AG10803 (cell line): ENCODE data around the gene SVEP1.
"Not testable (repeated sequence)": the region's sequence is repeated elsewhere in the genome, so short reads cannot be mapped to it uniquely, and the experiment has no call there.

Source experiments
- DNase-seq: peaks from one replicate; pipeline ENCODE4 v3.0.0; 2010; ENCODE audit warnings: low read depth
- H3K4me3 ChIP-seq: 2 replicates; pipeline ENCODE4 v1.5.1; 2011; ENCODE audit warnings: mild to moderate bottlenecking, low read length, control low read depth
- TF ChIP-seq, protein P1 (sequence below): conservative IDR thresholded peaks from 2 replicates; pipeline ENCODE4 v1.5.1; 2011; ENCODE audit warnings: mild to moderate bottlenecking, low read length, control low read depth, inconsistent platforms

The SVEP1 gene

DNA sequence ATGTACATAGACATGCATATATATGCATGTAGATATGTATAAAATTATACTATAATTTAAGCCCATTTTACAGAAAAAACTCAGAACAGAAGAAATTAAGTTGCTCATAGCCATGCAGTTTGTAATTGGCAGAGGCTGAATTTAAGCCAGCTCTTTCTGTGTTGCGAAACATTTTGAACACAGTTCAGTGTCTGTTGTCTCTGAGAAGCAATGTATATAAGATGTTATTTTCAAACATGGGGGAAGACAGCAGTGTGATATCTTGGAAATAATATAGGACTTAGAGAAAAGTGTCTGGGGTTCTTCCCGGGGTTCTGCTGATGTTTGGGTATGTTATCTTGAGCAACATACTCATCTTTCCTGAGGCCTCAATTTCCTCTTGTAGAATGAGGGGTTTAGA lies 37.6 kb downstream of the SVEP1 start:
- TF ChIP-seq, protein P1, sequence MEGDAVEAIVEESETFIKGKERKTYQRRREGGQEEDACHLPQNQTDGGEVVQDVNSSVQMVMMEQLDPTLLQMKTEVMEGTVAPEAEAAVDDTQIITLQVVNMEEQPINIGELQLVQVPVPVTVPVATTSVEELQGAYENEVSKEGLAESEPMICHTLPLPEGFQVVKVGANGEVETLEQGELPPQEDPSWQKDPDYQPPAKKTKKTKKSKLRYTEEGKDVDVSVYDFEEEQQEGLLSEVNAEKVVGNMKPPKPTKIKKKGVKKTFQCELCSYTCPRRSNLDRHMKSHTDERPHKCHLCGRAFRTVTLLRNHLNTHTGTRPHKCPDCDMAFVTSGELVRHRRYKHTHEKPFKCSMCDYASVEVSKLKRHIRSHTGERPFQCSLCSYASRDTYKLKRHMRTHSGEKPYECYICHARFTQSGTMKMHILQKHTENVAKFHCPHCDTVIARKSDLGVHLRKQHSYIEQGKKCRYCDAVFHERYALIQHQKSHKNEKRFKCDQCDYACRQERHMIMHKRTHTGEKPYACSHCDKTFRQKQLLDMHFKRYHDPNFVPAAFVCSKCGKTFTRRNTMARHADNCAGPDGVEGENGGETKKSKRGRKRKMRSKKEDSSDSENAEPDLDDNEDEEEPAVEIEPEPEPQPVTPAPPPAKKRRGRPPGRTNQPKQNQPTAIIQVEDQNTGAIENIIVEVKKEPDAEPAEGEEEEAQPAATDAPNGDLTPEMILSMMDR, result no peak
- DNase-seq, result peak; percentile 29
- H3K4me3 ChIP-seq, result no peak overlapping the region

DNA sequence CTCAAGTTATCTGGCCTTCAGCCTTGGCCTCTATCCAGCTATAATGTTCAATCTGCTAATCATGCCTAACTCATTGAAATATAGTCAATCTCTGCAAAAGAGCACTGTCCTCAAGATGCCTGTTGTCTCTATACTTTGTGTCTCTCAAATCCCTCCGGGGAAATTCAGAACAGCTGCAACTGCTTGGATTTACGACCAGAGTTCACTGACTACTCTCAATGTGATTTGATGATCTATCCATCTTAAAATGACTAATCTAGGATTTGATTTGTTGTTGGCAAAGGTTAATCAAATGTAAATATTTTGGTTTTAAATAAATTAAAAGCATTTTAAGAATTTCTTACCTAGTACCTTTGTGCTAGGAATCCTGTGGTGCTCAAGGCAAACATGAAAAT lies 40.9 kb downstream of the SVEP1 start:
- no peak for DNase-seq
- TF ChIP-seq, protein P1, result no peak

DNA sequence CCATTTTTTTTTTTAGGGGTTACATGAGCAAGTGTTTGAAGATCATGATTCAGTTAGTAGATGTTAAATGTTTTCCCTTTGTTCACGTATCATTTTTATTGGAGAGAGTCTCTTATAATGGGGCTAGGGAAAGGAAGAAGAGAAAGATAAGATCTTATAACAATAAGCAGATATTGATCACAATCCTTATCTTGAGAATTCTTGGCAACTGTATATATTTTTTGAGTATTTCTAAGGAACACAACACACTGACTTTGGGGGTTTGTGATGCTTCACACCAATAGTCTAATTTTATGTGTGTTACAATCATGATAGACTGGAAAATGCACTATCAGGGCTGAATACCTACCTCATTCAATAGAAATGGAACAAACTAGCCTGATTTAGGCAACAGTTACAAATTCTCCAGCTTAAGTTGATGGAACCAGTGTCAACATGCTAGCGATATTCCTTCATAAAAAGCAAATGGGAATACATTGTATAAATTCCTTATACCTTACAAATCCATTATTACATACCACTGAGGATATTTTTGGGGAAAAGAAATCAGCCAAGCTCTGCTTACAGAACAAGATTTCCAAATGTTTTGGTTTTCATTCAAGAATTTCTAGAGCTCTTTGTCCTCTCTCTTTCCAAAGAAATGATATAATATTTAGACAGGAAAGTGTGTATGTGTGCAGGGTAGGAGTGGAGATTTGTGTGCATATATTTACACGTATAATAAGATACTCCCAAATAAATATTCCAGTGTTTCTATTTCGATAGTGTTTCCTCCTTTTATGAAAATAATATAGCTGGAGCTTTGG lies 41.5 kb downstream of the SVEP1 start:
- TF ChIP-seq, protein P1, result no peak
- DNase-seq, result peak; percentile 94
- H3K4me3 ChIP-seq, result no peak overlapping the region

More for the DNA sequence above, 40.9 kb downstream of the SVEP1 start:
- no peak overlapping the region for H3K4me3 ChIP-seq

DNA sequence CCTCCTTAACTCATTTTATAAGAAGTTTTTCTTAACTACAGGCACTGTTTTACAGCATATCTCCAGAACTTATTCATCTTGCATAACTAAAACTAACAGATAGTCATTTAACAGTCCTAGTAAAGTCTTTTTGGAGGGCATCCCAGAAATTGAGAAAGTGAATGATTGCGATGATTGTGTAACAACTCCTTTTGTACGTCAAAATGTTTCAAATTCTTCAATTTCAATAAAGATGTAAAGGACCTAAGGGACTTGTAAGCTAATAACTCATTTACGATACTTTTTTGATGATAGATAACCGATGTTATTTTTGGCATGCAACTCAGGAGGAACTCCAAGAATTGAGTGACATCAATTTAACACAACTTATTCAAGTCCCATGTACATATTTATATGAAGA lies 42.7 kb downstream of the SVEP1 start:
- TF ChIP-seq, protein P1, result no peak
- peak; percentile 90 for DNase-seq
- H3K4me3 ChIP-seq, result no peak overlapping the region

DNA sequence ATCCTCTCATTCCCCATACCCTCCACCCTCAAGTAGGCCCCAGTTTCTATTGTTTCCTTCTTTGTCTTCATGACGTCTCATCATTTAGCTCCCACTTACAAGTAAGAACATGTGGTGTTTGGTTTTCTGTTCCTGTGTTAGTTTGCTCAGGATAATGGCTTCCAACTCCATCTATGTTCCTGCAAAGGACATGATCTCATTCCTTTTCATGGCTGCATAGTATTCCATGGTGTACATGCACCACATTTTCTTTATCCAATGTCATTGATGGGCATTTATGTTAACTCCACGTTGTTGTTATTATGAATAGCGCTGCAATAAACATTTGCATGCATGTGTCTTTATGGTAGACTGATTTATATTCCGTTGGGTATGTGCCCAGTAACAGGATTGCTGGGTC lies 45.4 kb downstream of the SVEP1 start:
- DNase-seq, H3K4me3 ChIP-seq: not testable (repeated sequence)

DNA sequence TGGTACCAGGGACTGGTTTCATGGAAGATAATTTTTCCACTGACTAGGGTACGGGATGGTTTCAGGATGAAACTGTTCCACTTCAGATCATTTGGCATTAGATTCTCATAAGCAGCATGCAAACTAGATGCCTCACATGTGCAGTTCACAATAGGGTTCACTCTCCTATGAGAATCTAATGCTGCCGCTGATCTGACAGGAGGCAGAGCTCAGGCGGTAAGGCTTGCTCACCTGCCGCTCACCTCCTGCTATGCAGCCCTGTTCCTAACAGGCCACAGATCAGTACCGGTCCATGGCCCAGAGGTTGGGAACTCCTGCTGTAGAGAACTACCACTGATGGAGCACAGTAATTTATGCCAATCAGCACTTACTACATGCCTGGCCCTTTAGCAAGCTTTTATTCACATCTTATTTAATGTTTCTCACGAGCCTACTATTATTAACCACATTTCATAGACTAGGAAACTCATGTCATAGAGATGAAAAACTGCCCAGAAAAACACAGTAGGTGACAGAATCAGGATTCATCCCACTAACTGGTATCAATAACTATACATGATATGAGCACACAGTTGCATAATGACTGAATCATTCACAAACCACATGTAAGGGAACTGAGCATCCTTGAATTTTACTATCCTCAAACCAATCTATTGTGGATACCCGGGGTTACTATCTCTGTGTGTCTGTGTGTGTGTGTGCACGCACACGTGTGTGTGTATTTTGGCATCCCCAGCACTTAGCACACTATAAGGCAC lies 46.5 kb downstream of the SVEP1 start:
- H3K4me3 ChIP-seq, result no peak overlapping the region
- TF ChIP-seq, protein P1, result no peak
- peak; percentile 12 for DNase-seq

DNA sequence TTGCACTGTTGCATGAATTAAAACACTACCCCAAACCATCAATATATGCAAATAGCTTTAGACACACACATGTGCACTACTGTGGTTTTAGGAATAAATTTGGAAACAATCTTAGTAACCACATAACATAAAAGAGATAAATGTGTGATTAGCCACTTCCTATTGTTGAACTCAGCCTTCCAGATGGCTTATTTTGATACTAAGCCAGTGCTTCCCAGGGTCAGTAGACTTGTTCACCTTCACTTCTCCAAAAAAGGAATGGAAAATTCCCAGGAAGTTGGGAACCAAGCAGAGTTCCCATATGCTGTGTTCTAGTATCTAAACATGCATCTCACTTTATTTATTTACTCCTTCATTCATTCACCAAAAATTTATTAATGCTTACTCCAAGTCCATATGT lies 47.8 kb downstream of the SVEP1 start:
- DNase-seq, result peak; percentile 77
- TF ChIP-seq, protein P1, result no peak
- no peak overlapping the region for H3K4me3 ChIP-seq
